Ectodermal cell (in vitro differentiated cells): ENCODE measurements around the gene RELB.

Experiments used
- H3K27ac ChIP-seq: 2 replicates; pipeline ENCODE4 v1.7.0; 2013; ENCODE audit warnings: mild to moderate bottlenecking, low read depth, low read length; ENCODE audit not compliant: insufficient read depth, poor library complexity, severe bottlenecking
- H3K27me3 ChIP-seq: 2 replicates; pipeline ENCODE4 v1.7.0; 2013; ENCODE audit warnings: mild to moderate bottlenecking, low read length; ENCODE audit not compliant: insufficient read depth, control insufficient read depth, poor library complexity, severe bottlenecking
- H3K36me3 ChIP-seq: one replicate; pipeline ENCODE4 v1.7.0; 2013; ENCODE audit warnings: low read length; ENCODE audit not compliant: control insufficient read depth, insufficient read depth
- H3K4me1 ChIP-seq: one replicate; pipeline ENCODE4 v1.7.0; 2013; ENCODE audit warnings: low read length; ENCODE audit not compliant: control insufficient read depth, insufficient read depth
- H3K4me3 ChIP-seq: 2 replicates; pipeline ENCODE4 v1.7.0; 2013; ENCODE audit warnings: low read depth, low read length, control low read depth; ENCODE audit not compliant: insufficient read depth
- H3K9me3 ChIP-seq: 2 replicates; pipeline ENCODE4 v1.7.0; 2013; ENCODE audit warnings: mild to moderate bottlenecking, low read length, moderate library complexity; ENCODE audit not compliant: control insufficient read depth
- WGBS, 2 experiments: methylation state at CpG; one replicate each; pipeline ENCODE4 v1.1.7; 2013; ENCODE audit warnings: missing lambda C conversion rate in 2 of 2; 5-methylcytosine and 5-hydroxymethylcytosine counted together

The RELB gene

DNA sequence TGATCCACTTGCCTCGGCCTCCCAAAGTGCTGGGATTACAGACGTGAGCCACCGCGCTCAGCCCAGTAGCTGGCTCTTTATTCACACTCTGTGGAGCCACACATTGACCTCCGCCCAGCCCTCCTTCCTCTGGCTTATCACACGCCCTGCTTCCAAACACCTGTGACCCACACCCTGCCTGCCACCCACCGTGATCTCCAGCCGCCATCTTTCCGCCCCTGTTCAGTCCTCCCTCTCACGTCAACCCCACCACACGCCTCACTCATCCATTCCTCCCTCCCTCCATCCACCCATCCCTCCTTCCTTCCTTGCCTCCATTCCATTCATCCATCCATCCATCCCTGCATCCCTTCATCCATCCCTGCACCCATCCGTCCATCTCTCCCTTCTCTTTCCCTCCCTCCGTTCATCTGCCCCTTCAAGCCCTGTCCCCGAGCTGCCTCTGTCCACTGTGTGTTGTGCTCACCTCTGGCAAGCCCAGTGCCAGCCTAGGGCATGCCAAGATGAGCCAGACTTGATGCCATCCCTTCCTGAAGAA lies 57.4 kb downstream of the RELB start:
- no peaks in the 10 kb centered on the region for H3K27me3 ChIP-seq
- peaks cover 65% of the 10 kb centered on the region for H3K36me3 ChIP-seq
- 94% methylated on average over 14 of the region's 14 CpGs for WGBS, 2 experiments
- no peaks in the 10 kb centered on the region for H3K4me1 ChIP-seq
- H3K4me3 ChIP-seq = no peak overlapping the region
- H3K27ac ChIP-seq = no peak overlapping the region
- no peaks in the 10 kb centered on the region for H3K9me3 ChIP-seq

DNA sequence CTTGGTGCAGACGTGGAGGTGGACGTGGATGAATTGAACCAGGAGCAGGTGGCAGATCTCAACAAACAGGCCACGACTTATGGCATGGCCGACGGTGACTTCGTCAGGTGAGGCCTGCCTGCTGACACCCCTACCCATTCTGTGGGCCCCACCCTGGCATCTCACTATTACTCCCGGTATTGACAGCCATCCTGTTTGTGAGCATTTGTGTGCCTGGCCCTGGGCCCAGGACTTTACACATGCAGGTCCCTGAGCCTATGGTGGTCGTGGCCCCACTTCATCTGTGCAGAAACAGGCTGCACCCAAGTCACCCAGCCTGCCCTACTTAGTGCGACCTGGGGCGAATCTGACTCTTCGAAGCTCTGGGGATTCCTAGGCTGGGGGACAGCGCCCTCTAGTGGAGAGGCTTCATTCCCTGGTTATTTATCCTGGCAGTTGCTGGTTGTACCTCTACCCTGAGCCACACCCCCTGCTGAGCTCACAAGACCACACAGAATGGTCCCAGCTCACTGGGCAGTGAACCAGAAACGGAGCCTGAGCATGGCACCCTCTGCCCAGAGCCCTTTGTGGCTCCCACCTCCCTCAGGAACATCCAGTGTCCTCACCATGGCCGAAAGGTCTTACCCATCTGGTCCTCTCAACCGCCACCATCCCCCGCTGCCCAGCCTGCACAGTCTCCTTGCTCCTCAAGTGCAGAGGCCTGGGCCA lies 58.1 kb downstream of the RELB start:
- WGBS, 2 experiments = 74 to 78% methylated on average over 16 of the region's 16 CpGs
- no peaks in the 10 kb centered on the region for H3K4me1 ChIP-seq
- H3K27ac ChIP-seq = no peak overlapping the region
- peaks cover 71% of the 10 kb centered on the region for H3K36me3 ChIP-seq
- no peaks in the 10 kb centered on the region for H3K9me3 ChIP-seq
- no peak overlapping the region for H3K4me3 ChIP-seq
- no peaks in the 10 kb centered on the region for H3K27me3 ChIP-seq

DNA sequence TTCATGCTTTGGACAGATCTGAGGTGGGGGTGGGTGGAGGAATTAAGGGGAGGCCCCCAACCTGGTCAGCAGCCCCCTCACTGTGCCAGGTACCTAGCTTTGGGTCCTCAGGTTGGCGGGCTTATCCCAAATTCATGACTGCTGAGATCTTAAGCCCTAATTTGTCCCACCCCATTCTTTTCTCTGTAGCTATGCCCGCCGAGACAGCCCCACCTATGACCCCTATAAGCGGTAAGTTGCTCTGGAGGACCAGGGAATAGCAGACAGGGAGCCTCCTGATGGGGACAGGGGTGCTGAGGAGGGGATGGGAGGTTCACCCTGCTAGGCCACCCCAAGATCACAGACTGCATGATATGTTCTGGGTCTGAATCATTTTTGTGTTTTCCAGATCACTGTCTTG lies 60.7 kb downstream of the RELB start:
- 97 to 98% methylated on average over 4 of the region's 4 CpGs for WGBS, 2 experiments
- Histone ChIP-seq H3K36me3 (peaks cover 69% of the 10 kb centered on the region), H3K9me3 (no peaks in the 10 kb centered on the region), H3K27me3 (no peaks in the 10 kb centered on the region), H3K27ac (no peak overlapping the region), H3K4me1 (no peaks in the 10 kb centered on the region), H3K4me3 (no peak overlapping the region)

DNA sequence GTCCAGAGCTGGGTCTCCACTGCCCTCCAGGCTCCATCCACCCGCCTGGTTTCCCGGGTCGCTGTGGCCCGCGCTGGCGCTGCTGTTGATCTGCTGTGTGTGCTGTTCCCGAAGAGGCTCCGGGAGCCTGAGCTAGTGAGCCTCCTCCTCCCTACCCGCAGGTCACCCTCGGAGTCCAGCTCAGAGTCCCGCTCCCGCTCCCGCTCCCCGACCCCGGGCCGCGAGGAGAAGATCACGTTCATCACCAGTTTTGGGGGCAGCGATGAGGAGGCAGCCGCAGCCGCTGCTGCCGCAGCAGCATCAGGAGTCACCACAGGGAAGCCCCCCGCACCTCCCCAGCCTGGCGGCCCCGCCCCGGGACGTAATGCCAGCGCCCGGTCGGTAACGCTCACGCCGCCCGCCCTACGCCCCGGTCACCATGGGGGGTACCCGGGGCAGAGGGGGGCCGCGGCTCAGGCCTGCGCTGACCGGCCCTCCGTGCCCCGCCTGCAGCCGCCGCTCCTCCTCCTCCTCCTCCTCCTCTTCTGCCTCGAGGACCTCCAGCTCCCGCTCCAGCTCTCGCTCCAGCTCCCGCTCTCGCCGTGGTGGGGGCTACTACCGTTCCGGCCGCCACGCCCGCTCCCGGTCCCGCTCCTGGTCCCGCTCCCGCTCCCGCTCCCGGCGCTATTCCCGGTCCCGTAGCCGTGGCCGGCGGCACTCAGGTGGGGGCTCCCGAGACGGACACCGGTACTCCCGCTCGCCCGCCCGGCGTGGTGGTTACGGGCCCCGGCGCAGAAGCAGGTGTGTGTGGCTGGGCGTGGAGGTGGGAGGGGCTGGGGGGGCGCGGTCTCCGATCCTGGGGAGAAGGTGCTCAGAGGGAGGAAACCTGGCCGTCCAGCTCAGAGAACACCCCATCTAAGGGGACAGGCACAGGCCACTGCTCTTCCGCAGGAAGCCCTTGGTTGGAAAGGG lies 62.9 kb downstream of the RELB start:
- Histone ChIP-seq H3K9me3 (no peaks in the 10 kb centered on the region), H3K27me3 (no peaks in the 10 kb centered on the region), H3K27ac (no peak overlapping the region), H3K4me1 (no peaks in the 10 kb centered on the region), H3K36me3 (peaks cover 52% of the 10 kb centered on the region), H3K4me3 (no peak overlapping the region)
- WGBS, 2 experiments = 96 to 97% methylated on average over 85 of the region's 85 CpGs

DNA sequence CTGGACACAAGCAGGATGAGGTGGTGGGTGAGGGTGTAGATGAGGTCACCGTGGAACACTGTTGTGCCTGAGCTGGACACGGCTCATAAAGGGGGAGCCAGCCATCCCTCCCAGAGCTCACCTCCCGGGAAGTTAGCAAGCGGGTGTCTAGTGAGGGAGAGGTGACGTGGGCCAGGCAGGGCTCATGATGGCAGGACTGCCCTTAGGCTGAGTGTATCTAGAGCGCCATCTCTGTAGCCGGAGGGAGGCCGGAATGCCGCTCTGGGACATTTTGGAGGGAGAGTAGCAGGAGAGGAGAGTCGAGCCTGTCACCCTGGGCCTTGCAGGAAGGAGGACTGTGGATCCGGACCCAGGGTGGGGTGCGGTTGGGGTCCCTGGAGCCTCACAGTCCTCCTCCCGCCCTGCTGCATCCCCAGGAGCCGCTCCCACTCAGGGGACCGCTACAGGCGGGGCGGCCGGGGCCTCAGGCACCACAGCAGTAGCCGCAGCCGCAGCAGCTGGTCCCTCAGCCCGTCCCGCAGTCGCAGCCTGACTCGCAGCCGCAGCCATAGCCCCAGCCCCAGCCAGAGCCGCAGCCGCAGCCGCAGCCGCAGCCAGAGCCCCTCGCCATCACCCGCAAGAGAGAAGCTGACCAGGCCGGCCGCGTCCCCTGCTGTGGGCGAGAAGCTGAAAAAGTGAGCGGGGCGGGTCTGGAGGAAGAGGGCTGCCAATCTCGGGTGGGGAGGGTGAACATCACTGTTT lies 65.8 kb downstream of the RELB start:
- WGBS, 2 experiments = 93 to 94% methylated on average over 38 of the region's 38 CpGs
- H3K27ac ChIP-seq = no peak overlapping the region
- no peaks in the 10 kb centered on the region for H3K4me1 ChIP-seq
- no peaks in the 10 kb centered on the region for H3K9me3 ChIP-seq
- no peaks in the 10 kb centered on the region for H3K27me3 ChIP-seq
- H3K4me3 ChIP-seq = no peak overlapping the region
- H3K36me3 ChIP-seq = peaks cover 35% of the 10 kb centered on the region

DNA sequence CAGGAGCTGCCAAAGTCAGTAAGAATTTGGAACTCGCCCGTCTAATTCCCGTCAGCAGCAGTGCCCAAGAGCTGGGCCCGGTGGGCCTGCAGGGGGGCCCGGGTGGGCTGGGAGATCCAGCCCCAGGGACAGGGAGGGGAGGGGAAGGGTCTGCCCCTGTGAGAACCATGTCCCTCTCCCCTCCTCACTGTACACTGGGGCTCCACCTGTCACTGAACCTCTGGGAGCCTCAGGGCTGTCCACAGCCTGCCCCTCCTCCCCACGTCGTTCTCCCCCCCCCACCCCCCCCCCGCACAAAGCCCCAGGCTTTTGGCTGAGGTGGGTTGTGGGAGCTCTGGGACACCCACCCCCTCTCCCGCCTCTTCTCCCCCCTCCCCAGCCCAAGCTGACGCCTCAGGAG lies 66.8 kb downstream of the RELB start:
- peaks cover 29% of the 10 kb centered on the region for H3K36me3 ChIP-seq
- WGBS, 2 experiments = 91 to 93% methylated on average over 7 of the region's 10 CpGs

DNA sequence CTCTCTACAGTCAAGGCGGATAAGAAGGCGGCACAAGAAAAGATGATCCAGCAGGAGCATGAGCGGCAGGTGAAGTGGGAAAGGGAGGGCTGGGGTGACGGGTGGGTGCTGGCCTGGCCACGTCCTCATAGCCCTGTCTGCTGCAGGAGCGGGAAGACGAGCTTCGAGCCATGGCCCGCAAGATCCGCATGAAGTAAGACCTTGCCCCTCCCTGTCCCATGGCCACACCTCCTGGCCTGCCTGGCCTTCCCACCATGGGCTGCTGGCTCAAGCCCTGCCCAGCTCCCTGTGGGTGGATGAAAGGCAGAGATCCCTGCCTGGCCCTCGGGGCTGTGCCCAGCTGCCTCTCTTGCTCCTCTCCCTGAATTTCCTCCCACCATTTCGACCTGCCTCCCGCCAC lies 67.8 kb downstream of the RELB start:
- H3K36me3 ChIP-seq = peaks cover 22% of the 10 kb centered on the region
- no peaks in the 10 kb centered on the region for H3K4me1 ChIP-seq
- H3K9me3 ChIP-seq = no peaks in the 10 kb centered on the region
- H3K27ac ChIP-seq = no peak overlapping the region
- H3K27me3 ChIP-seq = no peaks in the 10 kb centered on the region
- no peak overlapping the region for H3K4me3 ChIP-seq
- WGBS, 2 experiments = 76 to 77% methylated on average over 13 of the region's 13 CpGs

More for the DNA sequence above, 66.8 kb downstream of the RELB start:
- no peak overlapping the region for H3K27ac ChIP-seq
- no peaks in the 10 kb centered on the region for H3K27me3 ChIP-seq
- H3K4me1 ChIP-seq = no peaks in the 10 kb centered on the region
- H3K4me3 ChIP-seq = no peak overlapping the region
- no peaks in the 10 kb centered on the region for H3K9me3 ChIP-seq

DNA sequence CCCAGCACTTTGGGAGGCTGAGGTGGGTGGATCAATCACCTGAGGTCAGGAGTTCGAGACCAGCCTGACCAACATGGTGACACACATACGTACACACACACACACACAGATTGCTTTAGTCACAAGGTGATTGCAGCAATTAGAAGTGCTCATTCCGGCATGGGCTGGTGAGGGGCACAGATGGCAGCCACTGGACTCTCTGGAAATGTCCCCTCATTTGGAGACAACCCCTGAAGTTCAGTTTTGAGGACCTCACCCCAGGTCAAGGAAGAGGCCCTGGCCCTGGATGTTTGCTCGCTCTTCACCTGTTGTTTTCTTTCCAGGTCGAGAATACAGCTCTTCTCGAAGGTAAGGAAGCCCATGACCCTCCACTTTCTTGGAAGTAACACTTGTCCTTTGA lies 69.0 kb downstream of the RELB start:
- Histone ChIP-seq H3K36me3 (peaks cover 17% of the 10 kb centered on the region), H3K27me3 (peaks cover 3% of the 10 kb centered on the region), H3K27ac (no peak overlapping the region), H3K9me3 (no peaks in the 10 kb centered on the region), H3K4me1 (peaks cover 10% of the 10 kb centered on the region), H3K4me3 (no peak overlapping the region)
- WGBS, 2 experiments = 96 to 97% methylated on average over 6 of the region's 6 CpGs

DNA sequence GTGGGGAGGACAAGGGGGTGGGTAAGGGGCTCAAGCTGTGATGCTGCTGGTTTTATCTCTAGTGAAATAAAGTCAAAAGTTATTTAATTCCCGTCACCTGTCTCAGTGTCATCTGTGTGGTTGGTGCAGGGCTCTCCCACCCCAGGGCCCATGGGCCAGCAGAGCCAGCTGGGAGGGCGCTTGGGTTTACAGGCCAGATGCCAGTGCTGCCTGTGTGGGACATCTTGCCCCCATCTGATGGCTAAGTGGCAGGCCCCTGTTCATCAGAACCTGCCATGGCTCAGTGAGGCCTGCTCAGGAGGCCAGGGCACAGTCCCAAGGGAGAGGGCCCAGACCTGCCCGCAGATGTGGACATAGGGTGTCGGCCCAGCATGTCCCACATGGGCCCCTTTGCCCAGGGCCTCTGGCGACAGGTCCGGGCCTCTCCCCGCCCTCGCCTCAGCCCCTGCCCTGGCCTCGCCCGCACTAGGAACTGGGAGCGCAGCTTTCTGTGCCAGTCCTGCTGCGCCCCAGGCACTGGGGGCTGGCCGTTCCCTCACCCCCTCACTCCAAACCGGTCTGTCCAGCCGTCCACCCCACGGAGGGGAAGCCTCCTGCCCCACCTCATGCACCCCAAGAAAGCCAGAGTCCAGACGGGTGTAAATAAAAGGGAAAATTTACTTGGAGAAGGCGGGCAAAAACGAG lies 69.7 kb downstream of the RELB start:
- Histone ChIP-seq H3K27me3 (peaks cover 10% of the 10 kb centered on the region), H3K4me1 (peaks cover 16% of the 10 kb centered on the region), H3K4me3 (no peak overlapping the region), H3K27ac (no peak overlapping the region), H3K36me3 (peaks cover 13% of the 10 kb centered on the region), H3K9me3 (no peaks in the 10 kb centered on the region)
- WGBS, 2 experiments = 95 to 96% methylated on average over 19 of the region's 19 CpGs
